HG03108 (cell line): ENCODE results near the gene SLC2A10.

ENCODE experiments used
- ATAC-seq: cut with Tn5 transposase; IDR thresholded peaks from one replicate; pipeline ENCODE4 v1.9.1; 2021; ENCODE audit warnings: moderate library complexity; ENCODE audit not compliant: unreplicated experiment

Gene SLC2A10

GRCh38 chr20:46724343-46724959 lies 15.0 kb downstream of the SLC2A10 start:
- ATAC-seq, result no peak

DNA sequence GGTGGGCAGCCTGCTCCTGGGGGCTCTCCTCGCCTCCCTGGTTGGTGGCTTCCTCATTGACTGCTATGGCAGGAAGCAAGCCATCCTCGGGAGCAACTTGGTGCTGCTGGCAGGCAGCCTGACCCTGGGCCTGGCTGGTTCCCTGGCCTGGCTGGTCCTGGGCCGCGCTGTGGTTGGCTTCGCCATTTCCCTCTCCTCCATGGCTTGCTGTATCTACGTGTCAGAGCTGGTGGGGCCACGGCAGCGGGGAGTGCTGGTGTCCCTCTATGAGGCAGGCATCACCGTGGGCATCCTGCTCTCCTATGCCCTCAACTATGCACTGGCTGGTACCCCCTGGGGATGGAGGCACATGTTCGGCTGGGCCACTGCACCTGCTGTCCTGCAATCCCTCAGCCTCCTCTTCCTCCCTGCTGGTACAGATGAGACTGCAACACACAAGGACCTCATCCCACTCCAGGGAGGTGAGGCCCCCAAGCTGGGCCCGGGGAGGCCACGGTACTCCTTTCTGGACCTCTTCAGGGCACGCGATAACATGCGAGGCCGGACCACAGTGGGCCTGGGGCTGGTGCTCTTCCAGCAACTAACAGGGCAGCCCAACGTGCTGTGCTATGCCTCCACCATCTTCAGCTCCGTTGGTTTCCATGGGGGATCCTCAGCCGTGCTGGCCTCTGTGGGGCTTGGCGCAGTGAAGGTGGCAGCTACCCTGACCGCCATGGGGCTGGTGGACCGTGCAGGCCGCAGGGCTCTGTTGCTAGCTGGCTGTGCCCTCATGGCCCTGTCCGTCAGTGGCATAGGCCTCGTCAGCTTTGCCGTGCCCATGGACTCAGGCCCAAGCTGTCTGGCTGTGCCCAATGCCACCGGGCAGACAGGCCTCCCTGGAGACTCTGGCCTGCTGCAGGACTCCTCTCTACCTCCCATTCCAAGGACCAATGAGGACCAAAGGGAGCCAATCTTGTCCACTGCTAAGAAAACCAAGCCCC lies 16.0 kb downstream of the SLC2A10 start:
- no peak for ATAC-seq

DNA sequence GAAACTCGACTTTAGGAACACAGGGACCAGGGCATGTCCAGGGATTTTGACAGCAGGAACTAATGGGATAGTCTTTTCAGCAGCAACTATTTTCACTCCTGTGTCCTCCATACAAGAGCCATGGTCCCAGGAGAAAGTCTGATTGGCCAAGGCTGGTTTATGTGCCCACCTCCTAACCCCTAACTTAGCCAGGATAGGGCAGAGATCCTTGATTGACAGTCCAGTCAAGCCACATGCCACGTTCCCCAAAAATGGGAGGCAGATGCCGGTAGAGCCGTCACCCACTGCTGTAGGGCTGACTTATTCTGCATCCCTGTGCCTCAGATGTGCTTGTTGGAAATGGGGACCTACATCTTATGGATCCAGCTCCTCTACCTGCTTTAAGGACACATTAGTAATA lies 22.3 kb downstream of the SLC2A10 start:
- ATAC-seq, result no peak

DNA sequence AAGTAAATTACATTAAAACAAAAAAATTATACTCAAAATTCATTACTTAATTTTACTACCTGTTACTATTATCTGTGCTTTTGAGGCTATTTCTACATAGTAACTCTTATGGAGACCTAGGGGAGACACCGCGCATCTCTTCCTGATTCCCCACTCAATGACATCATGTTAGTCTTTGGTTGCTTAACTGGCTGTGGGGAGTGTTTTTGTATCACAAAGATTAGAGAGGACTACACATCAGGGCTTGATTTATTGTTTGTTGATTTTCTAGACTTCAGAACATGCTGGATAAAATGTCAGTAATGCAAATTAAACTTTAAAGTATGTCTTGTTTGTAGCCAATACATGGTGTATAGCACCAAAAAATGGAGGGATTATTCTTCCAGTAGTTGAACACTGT lies 26.0 kb downstream of the SLC2A10 start:
- ATAC-seq, result no peak

- ATAC-seq, result no peak
Measured at GRCh38 chr20:46739431-46740213, 30.2 kb downstream of the SLC2A10 start.

GRCh38 chr20:46740214-46740609 lies 30.8 kb downstream of the SLC2A10 start:
- ATAC-seq, result no peak

DNA sequence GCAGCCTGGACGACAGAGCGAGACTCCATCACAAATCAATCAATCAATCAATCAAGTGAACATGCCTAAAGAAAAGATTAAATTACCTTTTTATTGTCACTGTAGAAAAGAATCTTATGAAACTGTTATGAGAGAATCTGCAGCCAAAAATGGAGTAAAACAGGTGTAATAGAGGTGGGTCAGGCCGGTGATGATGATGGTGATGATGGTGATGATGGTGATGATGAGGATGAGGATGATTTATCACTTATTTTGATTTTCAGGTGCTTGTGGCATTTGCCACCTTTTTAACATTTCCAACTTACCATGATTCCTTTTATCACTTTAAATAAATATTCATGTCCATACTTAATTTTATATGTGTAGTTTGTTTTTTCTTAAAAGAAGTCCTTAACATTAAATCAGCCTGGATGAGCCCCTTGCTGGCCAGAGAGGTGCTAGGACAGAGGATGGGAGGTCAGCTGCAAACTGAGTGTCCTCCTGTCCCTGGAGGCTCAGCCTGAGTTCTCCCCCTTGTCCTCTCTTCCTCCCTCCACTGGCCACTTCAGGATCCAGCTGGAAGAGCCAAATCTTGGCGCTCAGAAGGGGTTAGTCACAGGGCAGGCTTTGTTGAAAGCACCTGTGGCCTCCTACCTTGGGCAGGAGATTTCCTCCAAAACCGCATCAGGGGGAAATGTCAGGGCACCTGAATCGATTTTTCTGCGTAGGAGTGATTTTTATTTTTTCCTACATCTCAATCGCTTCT lies 32.6 kb downstream of the SLC2A10 start:
- no peak for ATAC-seq

DNA sequence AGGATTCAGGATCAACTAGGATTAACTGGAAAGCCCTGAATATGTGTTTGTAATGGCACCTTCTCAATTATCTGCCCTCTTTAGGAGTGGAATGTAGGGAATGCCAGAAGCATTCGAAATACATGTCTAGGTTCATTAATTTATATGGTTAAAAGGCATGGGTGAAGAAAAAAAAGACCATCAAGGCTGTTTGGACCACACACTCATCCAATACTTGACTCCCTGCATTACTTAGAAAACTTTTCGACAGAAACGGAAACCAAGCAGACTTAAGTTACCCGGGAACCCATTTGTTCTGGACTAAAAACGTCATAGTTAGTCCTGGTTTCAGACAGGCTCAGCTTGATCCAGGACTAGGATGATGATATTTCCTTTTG lies 33.2 kb downstream of the SLC2A10 start:
- ATAC-seq, result no peak

- no peak for ATAC-seq
Measured at GRCh38 chr20:46743088-46743487, 33.6 kb downstream of the SLC2A10 start.

DNA sequence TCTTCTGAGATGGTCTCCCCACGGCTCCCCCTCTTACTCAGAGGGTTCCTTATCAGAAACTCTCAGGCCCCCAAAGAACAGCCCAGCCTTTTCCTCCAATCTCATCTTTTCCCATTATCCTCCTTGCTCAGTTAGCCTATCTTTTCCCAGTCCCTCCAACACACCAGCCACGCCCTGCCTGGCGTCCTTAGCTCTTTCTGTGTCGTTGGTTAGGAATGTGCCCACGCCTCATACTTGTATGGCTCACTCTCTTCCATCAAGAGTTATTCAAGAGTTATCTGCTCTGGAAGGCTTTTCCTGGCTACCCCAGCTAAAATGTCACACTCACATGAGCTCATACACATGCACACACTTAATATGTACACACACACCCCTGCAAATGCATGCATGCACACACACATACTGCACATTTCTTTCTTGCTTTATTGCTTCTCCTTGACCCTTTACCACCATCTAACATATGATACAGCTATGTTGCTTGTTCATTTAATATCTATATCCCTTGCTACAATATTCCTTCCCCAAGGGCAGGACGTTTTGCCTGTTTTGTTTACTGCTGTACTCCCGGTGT lies 37.6 kb downstream of the SLC2A10 start:
- ATAC-seq, result no peak

DNA sequence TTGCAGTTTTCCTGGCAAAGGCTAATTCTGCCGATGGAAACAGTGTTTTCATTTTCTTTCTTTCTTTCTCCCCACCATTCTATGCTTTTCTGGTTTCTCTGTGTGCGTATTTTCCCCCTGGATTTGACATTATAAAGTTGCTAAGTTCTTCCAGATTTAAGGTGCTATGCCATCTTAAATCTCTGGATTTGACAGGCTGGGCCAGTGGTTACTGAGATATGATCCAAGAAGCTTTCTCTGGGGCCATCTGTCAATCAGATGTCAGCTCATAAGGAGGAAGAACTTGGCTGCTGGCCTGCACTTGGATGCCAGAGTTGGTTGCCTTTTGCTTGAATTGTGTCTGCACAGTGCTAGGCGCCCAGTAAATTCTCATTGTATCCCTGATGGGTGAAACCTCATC lies 39.7 kb downstream of the SLC2A10 start:
- no peak for ATAC-seq

- no peak for ATAC-seq
Measured at GRCh38 chr20:46751856-46752255, 42.4 kb downstream of the SLC2A10 start.

DNA sequence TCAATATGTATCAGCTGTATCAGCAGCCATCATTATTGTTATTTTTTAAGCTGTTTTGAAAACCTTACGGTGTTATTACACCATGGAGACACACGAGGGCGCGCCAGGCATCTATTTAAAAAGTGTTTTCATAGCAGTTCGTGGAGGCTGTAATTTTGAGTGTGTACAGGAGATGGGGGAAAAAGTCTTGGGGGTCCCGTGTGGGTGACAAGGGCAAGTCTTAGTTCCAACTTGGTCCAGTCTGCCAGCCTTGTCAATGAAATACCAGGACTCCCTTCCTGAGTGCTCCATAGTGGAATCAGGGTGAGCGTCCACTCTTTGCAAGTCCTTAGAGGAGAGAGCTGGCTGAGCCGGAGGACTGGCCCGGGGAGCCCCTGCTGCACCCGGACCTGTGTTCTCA lies 43.3 kb downstream of the SLC2A10 start:
- ATAC-seq, result no peak

GRCh38 chr20:46755483-46756413 lies 46.3 kb downstream of the SLC2A10 start:
- ATAC-seq, result no peak

DNA sequence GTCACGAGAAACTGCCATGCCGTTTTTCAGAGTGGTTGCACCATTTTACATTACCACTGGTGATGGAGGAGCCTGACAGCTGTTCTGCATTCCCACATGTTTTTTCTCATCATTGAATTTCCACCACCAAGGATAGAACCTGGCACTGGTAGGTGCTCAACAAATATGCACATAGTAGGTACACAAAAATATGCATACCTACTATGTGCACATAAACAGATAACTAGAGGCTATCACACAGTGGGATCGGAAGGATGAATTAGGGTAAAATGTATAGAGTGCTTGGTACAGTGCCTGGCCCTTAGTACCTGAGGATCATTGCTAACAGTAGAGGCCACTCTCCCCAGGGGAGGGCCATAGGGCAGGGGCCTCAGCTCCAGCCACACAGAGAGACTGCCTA lies 47.0 kb downstream of the SLC2A10 start:
- ATAC-seq, result no peak

DNA sequence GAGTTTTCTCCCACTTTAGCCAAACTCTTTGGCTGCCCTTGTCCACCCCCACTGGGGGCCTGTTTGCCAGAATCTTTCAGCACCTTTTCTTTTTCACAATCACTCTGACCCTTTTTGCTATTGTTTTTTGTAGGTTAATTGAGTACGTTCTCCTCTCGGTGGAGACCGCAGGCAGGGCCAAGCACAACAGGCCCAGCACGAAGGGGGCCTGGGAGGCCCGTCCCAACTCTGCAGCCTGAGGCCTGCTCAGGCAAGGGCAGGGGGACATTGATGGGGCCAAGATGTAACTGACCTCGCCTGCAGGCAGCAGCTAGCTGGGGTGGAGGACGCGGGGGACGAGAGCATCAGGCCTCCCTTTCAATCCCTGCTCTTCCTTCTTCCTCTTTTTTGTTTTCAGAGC lies 47.7 kb downstream of the SLC2A10 start:
- ATAC-seq, result no peak

GRCh38 chr20:46757754-46758678 lies 48.6 kb downstream of the SLC2A10 start:
- no peak for ATAC-seq

DNA sequence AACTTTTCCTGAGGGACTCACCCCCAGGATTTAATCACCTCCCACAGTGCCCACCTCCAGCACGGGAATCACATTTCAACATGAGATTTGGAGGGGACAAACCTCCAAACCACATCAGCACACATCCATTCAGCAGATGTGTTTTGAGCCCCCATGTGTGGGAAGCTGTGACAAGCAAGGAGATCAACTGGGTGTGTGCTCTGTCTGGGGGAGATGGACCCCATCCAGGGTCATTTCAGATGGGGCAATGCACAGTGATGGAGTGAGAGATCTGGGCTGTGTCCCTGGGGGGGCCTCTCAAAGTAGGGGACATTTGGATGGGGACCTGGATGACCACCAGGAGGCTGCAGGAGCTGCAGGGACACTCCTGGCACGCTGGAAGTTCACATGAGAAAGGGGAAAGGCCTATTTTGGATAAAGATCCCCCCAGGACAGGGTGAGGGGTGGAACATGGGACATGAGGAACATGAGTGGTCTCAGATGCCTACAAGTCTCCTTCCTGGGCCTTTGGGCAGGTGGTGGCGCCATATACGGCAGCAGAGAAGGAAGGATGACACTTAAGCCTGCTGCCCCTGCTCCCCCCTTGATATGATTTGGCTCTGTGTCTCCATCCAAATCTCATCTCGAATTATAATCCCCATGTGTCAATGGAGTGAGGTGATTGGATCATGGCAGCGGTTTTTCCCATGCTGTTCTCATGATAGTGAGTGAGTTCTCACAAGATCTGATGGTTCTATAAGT lies 49.6 kb downstream of the SLC2A10 start:
- no peak for ATAC-seq
